GM12891 (cell line): Measurements from ENCODE around the gene RAP2C.
A peak's percentile ranks its signal among the peaks of the same experiment; 100 is the strongest.

ENCODE experiments used
- DNase-seq: peaks from one replicate; pipeline ENCODE4 v3.0.0; 2011; ENCODE audit warnings: low spot score; ENCODE audit not compliant: insufficient read length
- FAIRE-seq: peaks from 2 replicates; lab custom pipeline; 2011; peaks lifted over from hg19 to GRCh38; lab: Jason Lieb, UNC
- PAX5 ChIP-seq: IDR thresholded peaks from 2 replicates; pipeline ENCODE4 v1.6.1; 2011; ENCODE audit warnings: low read length, moderate library complexity, mild to moderate bottlenecking; ENCODE audit not compliant: insufficient read depth, severe bottlenecking
- POLR2A ChIP-seq: IDR thresholded peaks from 2 replicates; pipeline ENCODE4 v1.6.1; 2011; ENCODE audit warnings: low read depth, low read length, control low read depth
- POLR2AphosphoS5 ChIP-seq: IDR thresholded peaks from 2 replicates; pipeline ENCODE4 v1.6.1; 2011; ENCODE audit warnings: low read depth, low read length, control low read depth
- POU2F2 ChIP-seq: IDR thresholded peaks from 2 replicates; pipeline ENCODE4 v1.6.1; 2011; ENCODE audit warnings: low read depth, mild to moderate bottlenecking, control low read depth, low read length, moderate library complexity
- SPI1 ChIP-seq: IDR thresholded peaks from 2 replicates; pipeline ENCODE4 v1.6.1; 2011; ENCODE audit warnings: low read depth, low read length, control low read depth
- TAF1 ChIP-seq: IDR thresholded peaks from 2 replicates; pipeline ENCODE4 v1.6.1; 2011; ENCODE audit warnings: low read depth, low read length, control low read depth

Gene RAP2C

DNA sequence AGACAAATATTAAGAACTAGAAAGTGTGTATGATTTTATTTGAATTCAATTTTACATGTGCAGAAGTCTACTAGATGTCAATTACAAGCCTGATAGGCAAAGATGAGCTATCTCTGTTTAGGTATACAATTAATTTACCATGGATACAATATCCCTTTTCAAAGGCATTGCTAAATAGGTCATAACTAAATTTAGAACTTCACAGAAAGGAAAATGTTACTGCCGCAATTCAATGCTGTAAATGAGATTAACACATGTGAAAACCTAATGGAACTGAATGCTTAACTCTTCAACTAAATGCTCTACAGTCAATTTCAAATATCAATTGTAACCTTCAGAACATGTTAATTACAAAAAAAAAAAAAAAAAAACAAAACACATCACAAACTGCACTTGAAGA lies 14.6 kb downstream of the RAP2C start:
- no peak for FAIRE-seq
- TF ChIP-seq TAF1 (no peak), SPI1 (no peak), POU2F2 (no peak)
- DNase-seq, result no peak

DNA sequence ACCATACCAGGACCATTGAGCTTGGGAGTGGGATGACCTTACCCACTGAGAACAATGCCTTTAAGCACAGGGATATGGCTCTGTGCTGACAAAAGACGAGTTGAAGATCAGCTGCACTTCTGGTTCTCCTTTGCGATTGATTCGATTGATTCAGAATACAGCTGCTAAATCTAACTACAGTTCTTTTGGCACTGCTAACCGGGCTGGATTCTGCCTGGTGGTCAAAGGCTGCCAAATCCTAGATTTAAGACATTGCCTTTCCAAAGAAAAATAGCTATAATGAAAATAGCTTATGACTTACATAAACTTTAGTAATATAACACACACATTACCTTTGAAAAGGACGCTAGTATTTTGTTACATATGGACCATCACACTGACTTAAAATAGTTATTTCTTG lies 18.3 kb downstream of the RAP2C start:
- DNase-seq, result no peak
- no peak for TF ChIP-seq TAF1
- no peak for FAIRE-seq

- no peak for FAIRE-seq
- TF ChIP-seq POU2F2 (no peak), PAX5 (no peak), POLR2AphosphoS5 (no peak), POLR2A (no peak), SPI1 (no peak), TAF1 (no peak)
- DNase-seq, result no peak
Observed at GRCh38 chrX:132199941-132200340, 19.3 kb downstream of the RAP2C start.

DNA sequence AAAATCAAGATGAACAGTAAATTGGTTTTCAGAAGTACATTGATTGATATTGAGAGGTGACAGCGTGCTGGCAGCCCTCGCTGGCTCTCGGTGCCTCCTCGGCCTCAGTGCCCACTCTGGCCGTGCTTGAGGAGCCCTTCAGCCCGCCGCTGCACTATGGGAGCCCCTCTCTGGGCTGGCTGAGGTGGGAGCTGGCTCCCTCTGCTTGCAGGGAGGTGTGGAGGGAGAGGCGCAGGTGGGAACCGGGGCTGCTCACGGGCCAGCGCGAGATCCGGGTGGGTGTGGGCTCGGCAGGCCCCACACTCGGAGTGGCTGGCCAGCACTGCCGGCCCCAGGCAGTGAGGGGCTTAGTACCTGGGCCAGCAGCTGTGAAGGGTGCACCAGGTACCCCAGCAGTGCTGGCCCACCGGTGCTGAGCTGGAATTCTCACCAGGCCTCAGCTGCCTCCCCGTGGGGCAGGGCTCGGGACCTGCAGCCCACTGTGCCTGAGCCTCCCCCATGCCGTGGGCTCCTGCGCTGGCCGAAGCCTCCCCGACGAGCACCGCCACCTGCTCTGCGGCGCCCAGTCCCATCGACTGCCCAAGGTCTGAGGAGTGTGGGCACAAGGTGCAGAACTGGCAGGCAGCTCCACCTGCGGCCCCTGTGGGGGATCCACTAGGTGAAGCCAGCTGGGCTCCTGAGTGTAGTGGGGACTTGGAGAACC lies 25.2 kb downstream of the RAP2C start:
- DNase-seq (no peak), FAIRE-seq (no peak)
- TF ChIP-seq PAX5, result no peak

GRCh38 chrX:132191938-132192337 lies 27.3 kb downstream of the RAP2C start:
- FAIRE-seq (peak; percentile 23), DNase-seq (no peak)
- TF ChIP-seq PAX5 (no peak), POLR2AphosphoS5 (no peak), SPI1 (no peak), POU2F2 (no peak), TAF1 (no peak), POLR2A (no peak)

DNA sequence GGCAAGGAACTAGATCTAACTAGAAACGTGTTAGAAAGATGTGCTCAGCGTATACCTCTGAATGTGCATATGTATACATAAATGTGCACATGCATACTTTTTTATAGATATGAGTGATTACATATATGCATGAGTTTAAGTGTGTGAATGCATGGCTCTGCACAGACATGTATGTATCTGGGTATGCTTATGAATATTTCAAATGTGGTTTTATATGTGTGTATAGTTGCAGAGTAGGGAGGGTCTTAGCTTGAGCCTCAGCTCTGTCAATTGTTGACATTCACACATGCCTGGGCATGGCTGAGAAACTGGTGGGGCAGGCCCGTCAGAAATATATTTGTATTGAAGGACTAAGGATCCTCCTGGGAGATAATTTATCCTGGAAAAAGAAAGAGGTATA lies 31.1 kb downstream of the RAP2C start:
- FAIRE-seq (no peak), DNase-seq (no peak)
- no peak for TF ChIP-seq POLR2A
- TF ChIP-seq POU2F2, result no peak
- no peak for TF ChIP-seq TAF1
- no peak for TF ChIP-seq POLR2AphosphoS5
- no peak for TF ChIP-seq SPI1
- no peak for TF ChIP-seq PAX5

DNA sequence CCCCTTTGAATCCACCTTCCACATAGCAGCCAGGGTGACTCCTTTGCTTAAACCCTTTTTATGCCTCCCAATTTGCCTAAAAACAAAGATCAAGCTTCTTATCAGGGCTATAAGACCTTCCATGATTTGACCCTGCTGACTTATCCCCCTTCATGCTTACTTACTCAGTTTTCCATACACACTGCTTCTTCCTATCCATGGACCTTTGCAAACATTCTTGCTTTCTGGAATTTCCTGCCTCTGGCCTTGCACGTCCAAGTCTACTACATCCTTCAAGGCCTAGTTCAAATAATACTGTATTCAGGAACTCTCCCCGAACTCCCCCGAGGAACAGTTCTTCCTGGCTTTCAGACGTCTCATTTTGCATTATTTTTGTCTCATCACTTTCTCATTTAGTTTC lies 31.8 kb downstream of the RAP2C start:
- no peak for TF ChIP-seq SPI1
- TF ChIP-seq POLR2A, result no peak
- no peak for TF ChIP-seq TAF1
- TF ChIP-seq POLR2AphosphoS5, result no peak
- TF ChIP-seq PAX5, result no peak
- no peak for TF ChIP-seq POU2F2
- DNase-seq (no peak), FAIRE-seq (no peak)

DNA sequence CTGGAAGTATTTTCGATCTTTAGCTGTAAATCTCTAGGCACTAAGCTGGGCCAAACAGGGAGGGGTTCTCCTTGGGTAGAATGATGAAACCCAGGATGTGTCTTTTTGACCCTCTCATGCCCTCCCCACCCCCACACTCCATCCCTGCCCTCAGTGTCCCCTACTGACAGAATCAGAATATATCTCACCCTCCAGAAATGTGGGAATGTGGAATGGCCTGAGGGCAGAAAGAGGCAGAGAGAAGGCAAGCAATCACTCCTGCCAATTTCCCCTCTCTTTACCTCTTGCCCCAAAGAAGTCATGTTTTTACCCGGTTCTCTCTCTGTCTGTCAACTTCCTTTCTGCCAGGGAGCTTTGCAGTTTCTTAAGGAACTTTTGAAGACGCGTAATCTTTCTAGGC lies 34.4 kb downstream of the RAP2C start:
- FAIRE-seq, result no peak

GRCh38 chrX:132181364-132181763 lies 37.9 kb downstream of the RAP2C start:
- DNase-seq (no peak), FAIRE-seq (no peak)
- TF ChIP-seq TAF1 (no peak), POLR2A (no peak), PAX5 (no peak), SPI1 (no peak), POLR2AphosphoS5 (no peak), POU2F2 (no peak)

More for the DNA sequence above, 34.4 kb downstream of the RAP2C start:
- TF ChIP-seq POLR2AphosphoS5 (no peak), POLR2A (no peak), SPI1 (no peak), TAF1 (no peak), POU2F2 (no peak), PAX5 (no peak)
- DNase-seq, result no peak

- TF ChIP-seq SPI1, result no peak
- TF ChIP-seq PAX5, result no peak
- no peak for TF ChIP-seq POLR2AphosphoS5
- TF ChIP-seq POLR2A, result no peak
- no peak for TF ChIP-seq POU2F2
- TF ChIP-seq TAF1, result no peak
- FAIRE-seq (no peak), DNase-seq (no peak)
Observed at GRCh38 chrX:132180929-132181328, 38.3 kb downstream of the RAP2C start.
